RCC 7860 (cell line): Measurements from ENCODE around the gene MSI2.

Experiments used
- DNase-seq: peaks from one replicate; pipeline ENCODE4 v3.0.0-alpha.2; 2015; ENCODE audit warnings: low spot score
- FAIRE-seq: peaks from 2 replicates; lab custom pipeline; 2012; peaks lifted over from hg19 to GRCh38; lab: Jason Lieb, UNC

The MSI2 gene

DNA sequence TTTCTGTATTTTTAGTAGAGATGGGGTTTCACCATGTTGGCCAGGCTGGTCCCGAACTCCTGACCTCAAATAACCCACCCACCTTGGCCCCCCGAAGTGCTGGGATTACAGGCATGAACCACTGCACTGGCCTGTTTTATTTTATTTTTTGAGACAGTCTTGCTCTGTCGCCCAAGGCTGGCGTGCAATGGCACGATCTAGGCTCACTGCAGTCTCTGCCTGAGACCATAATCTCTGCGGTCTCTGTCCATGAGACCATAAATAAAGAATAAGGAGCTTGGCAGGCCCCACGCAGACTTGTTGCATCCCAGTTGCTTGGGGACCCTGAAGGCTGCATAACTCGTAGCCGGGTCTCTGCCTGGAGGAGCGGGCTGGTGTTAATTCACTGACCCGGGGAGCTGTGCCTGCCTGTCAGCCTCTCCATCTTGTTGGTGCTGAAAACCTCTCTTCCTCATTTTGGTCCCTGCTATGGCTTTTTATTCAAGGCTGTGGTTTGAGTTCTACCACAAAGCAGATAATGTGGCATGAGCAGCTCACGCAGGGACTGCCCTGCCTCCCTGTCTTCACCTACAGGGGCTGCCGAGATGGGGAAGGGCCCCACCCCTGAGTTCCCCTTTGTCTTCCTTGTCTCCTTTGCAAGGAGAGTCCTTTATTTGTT is 82.1 kb downstream of the MSI2 start:
- FAIRE-seq, result no peak
- no peak for DNase-seq

DNA sequence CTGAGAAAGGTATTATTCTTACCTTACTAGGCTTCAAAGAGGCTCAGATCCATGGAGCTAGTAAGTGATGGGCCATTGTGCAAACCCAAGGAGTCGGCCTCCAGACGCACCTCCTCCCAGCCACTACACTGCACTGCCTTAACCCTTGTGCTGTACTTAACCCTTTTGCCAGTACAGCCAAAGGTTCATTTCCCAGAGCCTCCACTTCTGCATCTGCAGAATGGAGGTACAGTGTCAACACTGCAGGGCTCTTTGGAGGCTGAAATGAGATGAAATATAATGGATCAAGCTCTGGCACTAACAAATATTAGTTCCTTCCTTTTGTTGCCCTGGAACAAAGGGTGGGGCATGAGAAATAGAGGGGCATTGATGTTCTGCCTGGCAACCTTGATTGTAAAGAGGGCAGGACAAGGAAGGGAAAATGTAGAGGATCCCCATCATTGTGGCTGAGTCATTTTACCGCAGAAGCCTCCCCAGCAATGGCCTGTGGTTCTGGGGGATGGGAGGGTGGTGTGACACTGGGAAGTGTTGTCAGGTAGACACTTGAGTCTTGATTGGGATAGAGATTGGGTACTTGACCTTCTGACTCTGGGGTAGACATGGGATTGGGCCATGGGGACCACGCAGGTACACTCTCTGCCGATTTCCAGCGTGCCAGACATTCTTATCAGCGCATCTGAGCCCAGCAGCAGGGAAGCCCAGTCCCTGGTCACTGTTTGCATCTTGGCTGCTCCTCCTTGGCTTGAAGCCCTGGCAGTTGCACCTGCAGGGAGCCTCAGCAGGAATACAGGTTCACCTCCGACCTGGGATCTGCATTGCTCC is 84.0 kb downstream of the MSI2 start:
- FAIRE-seq (no peak), DNase-seq (no peak)

DNA sequence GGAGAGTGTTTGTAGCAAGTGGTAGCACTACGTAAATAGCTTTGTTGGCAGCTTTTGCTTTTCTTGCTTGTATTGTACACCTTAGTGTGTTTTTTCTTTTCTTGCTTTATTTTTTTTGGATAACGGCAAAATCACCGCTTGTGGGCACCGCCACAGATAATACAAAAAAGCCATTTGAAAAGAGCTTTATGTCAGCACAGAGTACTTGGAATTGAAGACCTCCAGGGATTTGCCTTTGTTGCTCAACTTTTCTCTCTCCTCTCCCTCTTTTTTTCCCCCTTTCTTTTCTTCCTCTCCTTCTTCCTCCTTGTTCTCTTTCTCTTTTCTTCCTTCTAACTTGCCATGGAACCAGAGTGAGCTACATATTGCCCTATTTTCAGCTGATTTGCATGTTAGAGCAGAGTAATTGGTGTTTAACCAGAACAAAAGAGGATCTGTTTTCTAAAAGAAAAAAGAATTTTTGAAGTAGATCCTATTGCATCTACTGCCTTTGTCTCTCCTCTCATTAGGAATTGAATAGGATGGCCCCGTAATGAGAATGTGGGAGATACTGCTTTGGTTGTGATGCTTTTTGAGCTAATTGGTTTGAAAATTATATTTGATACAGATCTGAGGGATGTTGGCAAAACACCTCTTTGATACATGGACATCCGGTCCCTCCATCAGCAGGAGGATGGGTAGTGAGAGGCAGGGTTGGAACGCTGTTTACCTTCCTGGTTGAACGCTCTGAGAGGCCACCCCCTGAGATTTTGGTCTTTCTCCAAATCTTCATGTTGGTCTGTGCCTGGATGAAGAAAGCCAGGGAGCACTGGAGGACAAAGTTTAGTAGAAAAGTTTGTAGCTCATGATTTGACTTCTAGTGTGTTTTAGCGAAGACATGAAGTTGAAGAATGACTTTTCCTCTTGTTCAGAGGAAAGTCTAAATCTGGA is 85.6 kb downstream of the MSI2 start:
- DNase-seq, result no peak
- no peak for FAIRE-seq

DNA sequence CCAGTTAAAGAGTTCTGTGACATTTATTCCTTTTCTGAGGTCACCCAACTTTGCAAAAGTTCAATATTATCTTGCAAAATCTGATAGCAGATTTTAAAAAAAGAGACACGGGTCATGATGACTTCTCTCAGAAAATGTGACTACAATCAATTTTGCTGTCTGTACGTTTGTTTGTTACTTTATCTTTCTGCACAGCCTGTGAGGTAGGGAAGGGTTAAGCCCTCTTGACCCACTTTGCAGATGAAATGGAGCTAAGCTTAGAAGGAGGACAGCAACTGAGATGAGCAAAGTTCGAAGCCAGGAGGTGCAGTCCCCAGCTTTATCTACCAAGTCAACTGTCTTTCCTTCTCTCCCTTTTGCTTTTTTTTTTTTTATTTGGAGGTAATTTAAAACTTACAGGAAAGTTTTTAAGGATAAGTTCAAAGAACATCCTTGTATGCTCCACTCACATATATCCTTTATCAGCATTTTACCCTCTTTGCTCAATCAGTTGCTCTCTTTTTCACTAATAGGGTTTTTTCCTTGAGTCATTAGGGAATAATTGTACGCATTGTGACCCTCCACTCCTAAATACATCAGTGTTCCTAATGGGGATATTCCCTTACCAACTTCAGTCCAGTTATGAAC is 86.8 kb downstream of the MSI2 start:
- no peak for FAIRE-seq
- no peak for DNase-seq

DNA sequence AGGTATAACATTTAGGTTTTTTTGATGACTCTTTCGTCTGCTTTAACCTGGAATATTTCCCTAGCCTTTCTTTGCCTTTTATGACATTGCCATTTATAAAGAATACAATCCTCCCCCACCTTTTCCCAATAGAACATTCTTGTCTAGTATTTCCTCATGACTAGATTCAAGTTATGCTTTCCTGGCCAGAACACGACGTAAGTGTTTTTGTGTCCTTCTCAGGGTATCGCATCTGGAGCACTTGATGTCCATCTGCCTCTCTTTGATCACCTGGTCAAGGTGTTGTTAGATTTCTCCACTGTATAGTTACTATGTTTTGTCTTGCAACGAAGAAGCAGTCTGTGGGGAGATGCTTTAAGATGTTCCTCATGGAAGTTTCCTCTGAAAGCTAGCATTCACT is 87.4 kb downstream of the MSI2 start:
- FAIRE-seq, result no peak
- no peak for DNase-seq

DNA sequence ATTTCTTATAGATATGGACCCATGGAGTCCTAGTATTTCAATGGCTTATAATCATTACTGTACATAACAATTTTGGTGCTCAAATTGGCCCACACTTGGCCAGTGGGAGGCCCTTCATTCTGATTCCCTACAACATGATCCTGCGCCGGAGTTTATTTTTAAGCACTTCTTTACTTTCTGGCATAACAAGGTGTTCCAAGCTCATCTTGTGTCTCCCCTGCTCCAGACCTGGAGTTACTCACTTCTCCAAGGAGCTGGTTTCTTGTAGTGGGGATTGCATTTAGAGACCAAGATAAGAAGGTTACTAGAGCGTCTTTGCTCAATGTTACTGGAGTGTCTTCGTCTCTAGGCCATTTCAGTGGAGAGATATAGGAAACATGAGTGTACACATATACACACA is 87.9 kb downstream of the MSI2 start:
- FAIRE-seq (no peak), DNase-seq (no peak)

DNA sequence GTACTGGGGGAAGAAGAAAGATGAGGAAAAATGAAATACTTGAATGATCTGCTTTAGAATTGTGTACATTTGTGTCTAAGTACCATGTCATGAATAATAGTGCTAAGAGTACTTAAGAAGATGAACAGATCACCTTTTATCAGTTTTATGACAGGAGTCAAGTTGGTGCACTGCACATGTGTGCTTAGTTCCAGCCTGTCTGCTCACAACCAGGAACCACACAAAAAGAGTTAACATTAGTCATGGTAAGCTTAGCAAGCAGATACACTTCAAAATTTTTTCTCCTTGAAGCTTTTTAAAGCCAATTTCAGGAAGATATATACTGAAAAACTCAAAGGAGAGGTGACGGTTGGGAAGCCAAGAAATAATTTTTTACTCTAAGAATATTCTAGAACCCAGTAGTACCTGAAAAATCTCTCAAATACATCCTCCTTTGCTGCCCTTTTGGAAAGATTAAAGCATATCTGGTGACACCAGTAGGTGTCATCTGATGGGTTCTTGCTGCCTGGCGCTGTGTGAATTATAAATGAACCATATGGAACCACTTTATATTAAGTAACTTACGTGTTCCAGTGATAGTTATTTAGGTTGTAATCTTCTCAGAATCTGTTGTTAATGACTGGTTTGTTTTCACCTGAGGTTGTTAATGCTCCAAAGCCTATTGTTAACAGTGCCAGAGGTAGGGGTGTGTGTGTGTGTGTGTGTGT is 93.4 kb downstream of the MSI2 start:
- DNase-seq (no peak), FAIRE-seq (no peak)

DNA sequence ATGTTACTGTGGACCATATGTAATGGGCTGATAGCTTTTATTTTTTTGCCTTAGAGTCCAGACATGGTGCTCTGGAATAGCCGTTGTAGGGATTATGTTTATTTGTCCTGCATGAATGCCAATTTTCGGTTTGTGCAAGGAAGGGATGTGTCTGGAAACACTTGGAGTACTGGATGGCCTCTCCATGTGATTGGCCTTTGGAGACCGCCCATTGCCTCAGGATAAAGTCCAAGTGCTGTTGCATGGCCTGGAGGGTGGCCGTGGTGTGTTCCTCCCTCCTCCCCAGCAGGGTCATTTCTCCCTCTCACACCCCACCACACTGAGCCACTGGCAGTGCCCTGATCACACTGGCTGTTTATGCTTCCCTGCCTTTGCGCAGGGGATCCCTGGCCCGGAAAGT is 93.9 kb downstream of the MSI2 start:
- FAIRE-seq (no peak), DNase-seq (no peak)

DNA sequence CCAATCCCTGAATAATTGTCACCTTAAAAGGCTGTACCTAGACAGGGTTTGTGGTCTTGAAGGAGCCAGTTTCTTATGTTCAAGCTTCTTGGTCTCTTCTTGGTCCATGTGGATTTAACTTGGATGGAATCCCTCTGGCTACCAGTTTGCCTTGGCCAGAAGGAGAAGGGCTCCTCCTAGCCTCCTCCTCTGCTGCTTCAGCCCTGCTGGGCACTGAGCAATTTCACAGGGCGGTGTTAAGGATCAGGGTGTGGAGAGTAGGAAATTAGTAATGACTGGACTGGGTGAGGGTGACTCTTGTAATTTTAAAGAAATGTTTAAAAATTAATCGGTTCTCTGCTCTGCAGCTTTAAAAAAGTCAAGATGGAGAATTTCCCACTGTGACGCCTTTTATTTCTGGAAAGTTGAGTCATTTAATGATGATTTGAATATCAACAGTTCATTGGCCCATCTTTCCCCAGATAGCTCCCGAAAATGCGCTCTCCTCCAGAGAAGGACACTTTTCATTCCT is 96.4 kb downstream of the MSI2 start:
- FAIRE-seq, result no peak

DNA sequence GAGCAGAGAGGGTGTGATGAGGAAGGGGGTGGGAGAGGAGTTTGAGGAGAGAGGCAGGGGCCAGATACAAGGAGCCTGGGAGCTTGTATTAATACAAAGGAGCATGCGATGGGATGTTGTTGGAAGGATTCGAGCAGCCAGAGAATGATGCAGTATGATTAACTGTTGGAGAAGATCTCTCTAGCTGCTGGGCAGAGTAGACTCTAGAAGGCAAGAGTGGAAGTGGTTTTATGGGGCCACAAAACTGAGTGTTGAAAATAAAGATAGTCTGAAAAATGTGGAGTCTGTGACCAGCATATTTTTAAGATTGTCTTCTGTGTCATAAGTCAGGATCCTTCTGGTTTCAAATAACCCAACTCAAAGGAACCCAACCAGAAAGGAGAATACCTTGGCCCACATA is 98.3 kb downstream of the MSI2 start:
- DNase-seq (no peak), FAIRE-seq (no peak)

More for the DNA sequence above, 96.4 kb downstream of the MSI2 start:
- DNase-seq, result no peak

DNA sequence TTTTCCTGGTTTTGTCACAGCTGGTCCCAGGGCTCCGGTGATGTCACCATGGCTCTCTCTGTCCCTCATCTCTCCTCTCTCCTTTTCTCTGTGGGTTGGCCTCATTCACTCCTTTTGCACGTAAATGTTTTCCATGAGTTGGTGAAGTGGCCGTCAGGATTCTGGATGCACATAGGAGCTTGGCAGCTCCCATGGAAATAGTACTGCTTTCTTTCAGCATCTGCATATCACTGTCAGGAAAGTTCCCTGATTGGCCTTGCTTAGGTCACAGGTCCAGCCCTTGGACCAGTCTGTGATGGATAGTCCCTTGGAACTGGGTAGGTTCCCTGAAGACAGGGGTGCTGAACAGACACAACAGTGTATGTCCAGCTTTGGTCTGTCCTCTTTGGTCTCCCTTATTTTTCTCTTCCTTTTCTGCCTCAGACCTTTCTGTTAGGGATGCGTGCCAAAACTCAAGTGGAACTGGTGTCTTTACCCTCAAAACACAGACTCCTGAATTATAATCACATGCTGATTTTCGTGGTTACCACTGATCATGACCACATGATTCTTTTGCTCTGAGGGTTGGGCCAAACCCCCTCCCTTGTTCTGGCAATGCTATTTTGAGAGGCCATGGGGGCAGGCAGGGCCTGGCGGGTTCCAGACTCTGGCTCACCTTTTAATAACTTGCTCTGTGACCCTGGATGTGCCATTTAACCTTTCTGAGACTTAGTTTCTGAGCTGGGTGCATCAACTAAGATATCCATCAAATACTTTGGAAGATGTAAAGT is 99.0 kb downstream of the MSI2 start:
- FAIRE-seq, result no peak
- no peak for DNase-seq

DNA sequence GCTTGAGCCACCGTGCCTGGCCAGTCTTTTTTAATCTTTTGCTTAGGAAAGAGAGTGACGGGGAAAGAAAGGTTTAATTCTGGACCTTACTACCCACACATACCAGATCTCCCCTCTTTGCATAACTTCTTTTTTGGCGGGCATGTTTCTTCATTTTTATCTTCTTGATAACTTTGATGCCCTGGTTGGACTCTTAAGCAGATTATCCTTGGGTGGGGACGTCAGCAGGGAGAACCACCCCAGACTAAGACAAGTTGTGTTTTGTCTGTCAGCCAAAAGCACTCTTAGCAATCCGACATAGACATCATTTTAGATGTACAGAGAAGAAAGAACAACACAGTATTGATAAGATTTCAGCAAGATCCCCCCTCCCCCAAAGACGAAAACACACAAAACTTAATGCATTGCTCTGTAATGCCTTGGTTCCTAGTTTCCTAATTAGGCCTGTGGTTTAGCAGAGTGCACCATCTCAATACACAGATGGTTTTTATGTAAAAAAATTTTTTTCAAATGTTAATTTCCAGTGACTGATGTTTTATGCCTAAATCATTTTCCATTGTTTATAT is 99.9 kb downstream of the MSI2 start:
- DNase-seq (no peak), FAIRE-seq (no peak)

DNA sequence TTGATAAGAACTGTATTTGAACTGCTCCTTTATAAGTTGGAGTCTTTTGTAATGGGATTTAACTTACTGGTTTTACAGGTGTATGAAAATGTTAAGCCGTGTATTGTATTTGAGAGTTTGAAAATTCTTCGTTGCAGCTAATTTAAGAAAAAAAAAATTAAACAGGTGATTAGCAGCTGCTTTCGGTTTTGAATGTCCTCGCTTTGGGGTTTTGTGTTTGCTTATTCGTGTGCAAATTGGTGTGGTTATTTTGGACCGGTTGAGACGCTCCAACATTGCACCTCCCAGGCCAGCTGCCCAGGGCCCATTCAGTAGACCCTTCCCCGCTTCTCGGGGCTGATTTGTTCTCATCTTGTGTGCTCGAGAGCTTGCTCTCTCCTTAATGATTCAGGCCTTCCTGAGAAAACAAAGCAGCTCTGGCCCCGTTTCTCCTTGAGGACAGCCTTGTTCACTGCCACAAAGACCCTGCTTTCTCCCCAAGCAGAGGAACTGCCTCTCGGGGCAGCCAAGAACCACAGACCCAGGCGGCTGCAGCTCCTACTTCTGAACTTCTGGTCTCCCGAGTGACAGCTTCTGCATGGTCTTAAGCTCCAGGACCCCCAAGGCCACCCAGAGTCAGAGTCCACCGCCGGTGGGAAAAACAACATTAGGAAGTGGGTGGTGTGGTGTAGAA is 100.5 kb downstream of the MSI2 start:
- DNase-seq (no peak), FAIRE-seq (no peak)

DNA sequence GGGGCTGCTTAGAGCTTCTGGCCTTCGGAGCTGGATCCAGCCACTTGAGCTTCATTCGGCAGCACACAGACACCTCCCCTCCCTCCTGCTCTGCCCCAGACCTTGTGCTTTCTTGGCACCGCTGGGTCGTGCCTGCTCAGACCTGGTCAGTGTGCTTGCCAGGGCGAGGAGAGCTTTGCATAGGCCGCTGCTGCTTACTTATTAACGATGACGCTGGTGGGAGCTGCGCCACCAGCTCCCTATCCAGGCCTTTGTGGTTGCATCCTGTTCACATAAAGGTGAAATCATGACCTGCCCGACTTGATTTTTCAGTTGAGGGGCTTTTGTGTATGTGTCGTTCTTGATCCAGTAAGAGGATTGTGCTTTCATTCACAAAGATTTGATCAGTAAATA is 101.1 kb downstream of the MSI2 start:
- peak; percentile 91 for FAIRE-seq

DNA sequence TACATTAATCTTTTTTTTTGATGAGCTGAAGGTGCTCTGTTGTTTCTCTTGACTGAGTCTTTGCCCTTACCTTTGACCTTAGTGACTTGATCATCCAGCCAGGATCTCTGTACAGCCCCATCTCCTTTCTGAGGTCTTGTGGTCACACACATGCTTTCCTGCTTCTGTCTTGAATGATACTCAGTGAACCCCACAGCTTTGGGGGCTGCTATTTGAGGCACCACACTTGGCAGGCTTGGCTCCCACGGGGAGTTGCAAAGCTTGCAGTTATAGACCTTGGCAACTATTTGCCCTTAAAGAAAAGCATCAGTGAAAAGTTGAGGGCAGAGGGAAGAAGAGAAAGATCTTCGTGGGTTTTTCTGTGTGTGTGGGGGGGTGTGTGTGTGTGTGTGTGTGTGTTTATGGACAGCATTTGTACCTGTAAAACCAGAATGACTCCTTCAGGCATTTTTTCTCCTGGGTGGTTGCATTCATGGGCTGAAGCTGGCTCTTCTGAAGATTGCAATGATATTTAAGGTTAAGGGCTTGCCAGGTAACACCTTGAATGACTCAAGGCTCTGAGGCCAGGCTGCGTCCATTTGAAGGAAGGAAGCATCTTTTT is 101.6 kb downstream of the MSI2 start:
- FAIRE-seq (peak; percentile 7), DNase-seq (no peak)

More for the DNA sequence above, 101.1 kb downstream of the MSI2 start:
- DNase-seq, result peak; percentile 87

DNA sequence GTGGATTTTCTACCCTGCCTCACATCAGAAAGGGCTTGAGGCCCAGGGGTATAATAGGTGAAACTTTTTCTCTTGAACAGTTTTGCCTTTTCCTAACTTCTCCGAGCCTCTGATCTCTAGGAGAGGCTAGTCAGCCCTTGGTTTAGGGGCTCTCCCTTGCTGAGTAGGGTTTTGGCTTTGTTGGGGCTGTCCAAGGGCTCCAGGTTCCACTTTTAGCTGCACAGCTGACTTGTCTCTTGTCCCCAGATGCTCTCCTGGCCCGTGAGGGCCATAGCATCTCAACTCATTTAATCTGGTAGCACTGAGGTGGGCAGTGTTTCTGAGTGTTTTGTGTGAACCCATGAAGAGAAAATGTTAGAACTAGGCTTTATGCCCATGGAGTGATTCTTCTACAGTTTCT is 103.9 kb downstream of the MSI2 start:
- FAIRE-seq (no peak), DNase-seq (no peak)

DNA sequence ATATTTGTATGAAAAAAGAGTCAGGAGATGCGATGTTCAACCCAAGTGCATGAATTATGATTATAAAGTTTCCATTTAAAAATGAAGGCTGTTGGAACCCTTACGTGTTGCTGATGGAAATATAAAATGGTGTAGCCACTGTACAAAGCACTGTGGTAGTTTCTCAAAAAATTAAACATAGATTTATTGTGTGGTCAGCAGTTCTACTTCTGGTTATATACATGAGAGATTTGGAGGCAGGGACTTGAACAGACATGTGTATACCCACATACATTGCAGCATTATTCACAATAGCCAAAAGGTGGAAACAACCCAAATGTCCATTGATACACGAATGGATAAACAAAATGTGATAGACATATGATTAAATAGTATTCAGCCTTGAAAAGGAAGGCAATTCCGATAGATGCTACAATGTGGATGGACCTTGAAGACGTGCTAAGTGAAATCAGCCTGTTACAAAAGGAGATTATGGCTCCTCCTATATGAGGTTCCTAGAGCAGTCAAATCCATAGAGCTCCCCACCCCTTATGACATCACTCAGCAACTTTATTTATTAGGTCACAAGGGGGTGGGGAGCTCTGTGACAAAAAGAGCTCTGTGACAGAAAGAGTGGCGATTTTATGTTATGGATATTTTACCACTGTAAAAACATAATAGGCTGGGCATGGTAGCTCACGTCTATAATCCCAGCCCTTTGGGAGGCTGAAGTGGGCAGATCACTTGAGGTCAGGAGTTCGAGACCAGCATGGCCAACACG is 106.7 kb downstream of the MSI2 start:
- FAIRE-seq (no peak), DNase-seq (no peak)
